ENCODE results near the gene PDE3B.
"Not testable (repeated sequence)": the region's sequence is repeated elsewhere in the genome, so short reads cannot be mapped to it uniquely, and the experiment has no call there.

The PDE3B gene

DNA sequence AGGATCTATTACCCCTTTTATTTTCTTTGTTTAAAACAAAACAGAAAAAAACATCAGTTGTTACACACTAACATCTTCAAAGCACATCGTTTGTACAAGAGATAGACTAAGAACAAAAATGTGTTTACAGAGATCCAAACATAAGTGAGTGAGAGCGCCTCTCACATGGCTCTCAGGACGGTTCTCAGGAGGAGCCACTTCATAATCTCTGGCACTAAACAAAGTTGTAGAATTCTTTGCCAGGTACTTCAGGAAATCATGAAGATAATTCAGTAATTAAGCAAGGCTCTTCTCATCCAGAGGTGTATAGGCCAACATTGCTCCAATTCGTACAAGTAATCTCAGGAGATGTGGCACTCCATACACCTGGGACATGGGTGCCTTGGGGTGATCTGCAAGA lies 29.8 kb downstream of the PDE3B start:
- no peak overlapping the region for H3K27ac ChIP-seq
- DNase-seq (ENCODE audit: low read depth, low spot score): no peak

DNA sequence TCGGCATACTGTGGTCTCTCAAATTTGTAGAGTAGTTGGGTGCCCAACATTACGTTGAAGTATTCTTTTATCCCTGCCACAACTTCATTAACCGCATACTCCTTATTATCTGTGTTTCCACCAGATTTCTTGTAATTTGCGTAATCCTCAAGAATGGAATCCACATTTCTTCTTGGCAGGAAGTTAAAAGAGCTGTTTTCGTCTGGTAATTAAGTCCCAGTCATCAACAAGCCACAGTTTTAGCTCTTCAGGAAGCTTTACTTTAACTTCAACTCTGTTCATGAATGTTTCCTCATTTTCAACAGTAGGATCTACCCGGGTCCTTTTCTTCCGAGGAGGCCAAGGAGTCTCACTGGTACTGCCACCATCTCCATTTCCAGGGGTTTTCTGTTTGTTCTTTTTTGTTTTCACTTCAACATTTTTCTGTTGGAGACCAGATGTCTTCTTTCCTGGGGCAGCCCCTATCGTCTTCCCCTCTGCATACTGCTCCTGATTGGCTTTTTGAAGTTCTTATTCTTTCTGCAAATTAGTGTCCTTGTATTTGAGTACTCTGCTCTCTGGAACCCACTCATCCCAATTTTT lies 30.3 kb downstream of the PDE3B start:
- DNase-seq (ENCODE audit: low read depth, low spot score): no peak
- H3K27ac ChIP-seq: no peak overlapping the region

DNA sequence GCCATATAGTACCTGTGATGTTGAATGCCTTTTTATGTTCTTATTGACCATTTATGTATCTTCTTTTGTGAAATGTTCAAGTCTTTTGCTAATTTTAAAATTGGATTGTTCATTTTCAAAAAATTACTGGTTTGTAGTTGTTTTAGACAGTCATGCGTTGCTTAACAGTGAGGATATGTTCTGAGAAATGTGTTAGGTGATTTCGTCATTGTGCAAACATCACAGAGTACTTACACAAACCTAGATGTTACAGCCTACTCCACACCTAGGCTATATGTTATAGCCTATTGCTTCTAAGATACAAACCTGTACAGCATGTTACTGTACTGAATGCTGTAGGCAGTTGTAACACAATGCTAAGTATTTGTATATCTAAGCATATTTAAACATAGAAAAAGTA lies 32.5 kb downstream of the PDE3B start:
- H3K27ac ChIP-seq: no peak overlapping the region
- DNase-seq (ENCODE audit: low read depth, low spot score): no peak

DNA sequence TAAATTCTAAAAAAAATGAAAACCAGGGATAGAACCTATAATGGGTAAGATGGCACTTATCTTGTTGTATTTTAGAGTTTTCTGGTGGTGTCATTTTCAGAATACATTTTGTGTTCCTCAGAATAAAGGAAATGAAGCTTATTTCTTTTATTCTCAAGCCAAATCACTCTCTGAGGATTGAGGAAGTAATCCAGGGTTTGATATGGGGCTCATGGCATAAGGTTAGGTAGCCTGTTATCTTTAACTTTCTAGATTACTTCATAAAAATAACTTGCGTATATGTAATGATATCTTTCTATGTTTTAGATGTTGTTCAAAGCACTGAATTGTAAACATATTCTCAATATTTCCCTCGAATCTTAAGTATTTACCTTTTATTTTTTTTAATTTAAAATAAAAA lies 33.5 kb downstream of the PDE3B start:
- no peak for DNase-seq (ENCODE audit: low read depth, low spot score)
- H3K27ac ChIP-seq: no peak overlapping the region

DNA sequence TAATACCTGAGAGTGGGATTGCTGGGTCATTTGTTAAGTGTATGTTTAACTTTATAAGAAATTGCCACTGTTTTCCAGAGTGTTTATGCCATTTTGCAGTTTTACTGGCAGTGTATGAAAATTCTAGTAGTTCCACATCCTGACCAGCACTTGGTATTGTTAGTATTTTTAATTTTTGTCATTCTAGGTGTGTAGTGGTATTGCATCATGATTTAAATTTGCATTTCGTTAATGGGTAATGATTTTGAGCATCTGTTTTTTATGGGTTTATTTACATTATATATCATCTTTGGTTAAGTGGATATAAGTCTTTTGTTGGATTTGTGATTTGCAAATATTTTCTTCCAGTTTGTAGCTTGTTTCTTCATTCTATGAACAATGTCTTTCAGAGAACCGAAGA lies 34.7 kb downstream of the PDE3B start:
- DNase-seq (ENCODE audit: low read depth, low spot score): no peak
- no peak overlapping the region for H3K27ac ChIP-seq

DNA sequence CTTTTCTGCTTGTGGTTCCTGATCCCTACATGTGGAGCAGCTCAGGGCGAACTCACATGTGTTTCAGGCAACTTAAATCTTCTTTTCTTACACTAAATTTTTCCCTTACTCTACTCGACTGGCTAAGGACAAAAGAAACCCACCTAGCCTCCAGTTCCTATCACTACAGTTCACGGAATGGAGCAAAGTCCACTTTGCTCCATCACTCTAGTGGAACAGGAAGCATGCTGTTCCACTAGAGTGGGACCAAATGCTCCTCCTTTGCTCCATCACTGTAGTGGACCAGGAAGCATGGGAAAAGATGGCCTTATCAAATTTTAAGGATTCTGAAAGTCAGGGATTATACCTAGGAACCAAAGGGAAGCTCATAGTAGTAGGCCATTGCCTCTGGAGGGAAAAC lies 36.1 kb downstream of the PDE3B start:
- no peak for DNase-seq (ENCODE audit: low read depth, low spot score)
- no peak overlapping the region for H3K27ac ChIP-seq

DNA sequence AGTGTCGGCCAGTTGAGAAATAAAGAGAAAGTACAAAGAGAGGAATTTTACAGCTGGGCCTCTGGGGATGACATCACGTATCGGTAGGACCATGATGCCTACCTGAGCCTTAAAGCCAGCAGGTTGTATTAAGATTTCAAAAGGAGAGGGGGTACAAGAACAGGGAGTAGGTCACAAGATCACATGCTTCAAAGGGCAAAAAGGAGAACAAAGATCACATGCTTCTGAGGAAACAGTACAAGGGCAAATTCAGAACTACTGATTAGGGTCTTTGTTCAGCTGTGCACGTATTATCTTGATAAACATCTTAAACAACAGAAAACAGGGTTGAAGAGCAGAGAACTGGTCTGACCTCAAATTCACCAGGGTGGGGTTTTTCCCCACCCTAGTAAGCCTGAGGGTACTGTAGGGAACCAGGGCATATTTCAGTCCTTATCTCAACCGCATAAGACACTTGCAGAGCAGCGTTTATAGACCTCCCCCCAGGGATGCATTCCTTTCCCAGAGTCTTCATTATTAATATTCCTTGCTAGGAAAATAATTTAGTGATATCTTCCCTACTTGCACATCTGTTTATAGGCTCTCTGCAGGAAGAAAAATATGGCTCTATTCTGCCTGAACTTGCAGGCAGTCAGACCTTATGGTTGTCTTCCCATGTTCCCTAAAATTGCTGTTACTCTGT lies 40.8 kb downstream of the PDE3B start:
- DNase-seq (ENCODE audit: low read depth, low spot score); H3K27ac ChIP-seq: not testable (repeated sequence)

DNA sequence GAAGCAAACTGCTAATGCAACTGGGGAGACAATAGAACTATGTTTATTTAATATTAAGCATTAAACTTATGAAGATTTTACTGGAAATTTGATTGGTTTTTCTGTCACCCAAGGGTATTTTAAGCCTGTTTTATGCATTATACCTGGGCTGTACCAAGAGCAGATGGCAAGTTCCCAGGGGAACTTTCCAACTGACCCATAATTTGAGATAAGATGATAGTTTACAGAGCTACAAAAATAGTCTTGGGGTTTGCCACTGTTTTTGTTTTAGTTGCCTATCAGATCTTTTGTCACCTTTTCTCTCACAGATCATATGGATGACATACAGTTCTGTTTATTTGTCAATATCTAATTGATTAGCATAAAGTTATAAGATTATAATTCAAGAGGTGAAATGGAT lies 43.9 kb downstream of the PDE3B start:
- DNase-seq (ENCODE audit: low read depth, low spot score): no peak
- no peak overlapping the region for H3K27ac ChIP-seq

DNA sequence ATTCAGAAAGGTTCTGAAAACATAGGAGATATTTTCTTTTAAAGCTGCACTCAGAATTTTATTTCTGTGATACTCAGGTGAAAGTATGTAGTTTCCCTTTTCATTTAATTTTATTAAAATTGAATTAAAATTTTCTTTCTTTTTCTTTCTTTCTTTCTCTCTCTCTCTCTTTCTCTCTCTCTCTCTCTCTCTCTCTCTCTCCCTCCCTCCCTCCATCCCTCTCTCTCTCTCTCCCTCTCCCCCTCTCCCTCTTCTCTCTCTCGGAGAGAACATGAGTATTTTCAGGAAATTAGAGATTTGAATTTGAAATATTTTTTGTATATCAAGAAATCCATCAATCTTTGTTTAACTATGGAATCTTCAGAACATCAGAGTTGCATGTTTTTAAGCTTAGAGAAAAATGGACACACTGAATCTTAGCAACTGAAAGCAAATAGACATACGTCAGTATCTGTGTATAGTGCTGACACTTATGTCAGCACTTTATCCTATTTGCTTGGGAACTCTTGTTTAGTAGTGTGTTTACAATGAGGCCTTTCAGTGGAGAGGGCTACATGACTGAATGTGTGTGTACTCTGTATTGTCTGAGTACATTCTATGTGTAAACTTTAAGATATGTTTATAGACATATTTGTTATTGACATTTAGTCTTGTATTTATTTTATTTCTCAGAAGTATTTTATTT lies 44.5 kb downstream of the PDE3B start:
- DNase-seq (ENCODE audit: low read depth, low spot score): no peak
- no peak overlapping the region for H3K27ac ChIP-seq

DNA sequence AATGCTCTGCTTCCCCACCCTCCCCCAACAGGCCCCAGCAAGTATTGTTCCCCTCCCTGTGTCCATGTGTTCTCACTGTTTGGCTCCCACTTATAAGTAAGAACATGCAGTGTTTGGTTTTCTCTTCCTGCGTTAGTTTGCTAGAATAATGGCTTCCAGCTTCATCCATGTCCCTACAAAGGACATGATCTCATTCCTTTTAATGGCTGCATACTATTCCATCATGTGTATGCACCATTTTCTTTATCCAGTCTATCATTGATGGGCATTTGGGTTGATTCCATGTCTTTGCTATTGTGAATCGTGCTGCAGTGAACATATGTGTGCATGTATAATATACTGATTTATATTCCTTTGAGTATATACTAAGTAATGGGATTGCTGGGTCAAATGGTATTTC lies 52.1 kb downstream of the PDE3B start:
- DNase-seq (ENCODE audit: low read depth, low spot score); H3K27ac ChIP-seq: not testable (repeated sequence)

DNA sequence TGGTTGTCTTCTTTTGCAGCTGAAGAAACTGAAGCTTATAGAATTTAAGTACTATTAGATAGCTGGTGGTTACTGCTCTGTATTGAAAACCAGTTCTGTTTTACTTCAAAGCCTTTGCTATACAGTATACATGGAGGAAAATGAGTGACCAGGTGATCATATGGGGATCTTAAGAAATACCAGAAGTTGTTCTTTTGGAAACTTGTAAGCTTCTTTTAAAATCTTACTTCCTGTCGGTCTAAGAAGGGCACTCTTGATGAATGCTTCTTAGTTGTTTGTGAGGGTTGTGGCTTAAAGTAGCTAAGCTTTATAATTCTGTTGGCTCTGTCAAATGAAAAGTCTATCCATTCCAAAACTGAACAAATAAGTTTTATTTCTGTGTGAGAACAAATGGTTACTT lies 55.2 kb downstream of the PDE3B start:
- DNase-seq (ENCODE audit: low read depth, low spot score): no peak
- H3K27ac ChIP-seq: no peak overlapping the region

DNA sequence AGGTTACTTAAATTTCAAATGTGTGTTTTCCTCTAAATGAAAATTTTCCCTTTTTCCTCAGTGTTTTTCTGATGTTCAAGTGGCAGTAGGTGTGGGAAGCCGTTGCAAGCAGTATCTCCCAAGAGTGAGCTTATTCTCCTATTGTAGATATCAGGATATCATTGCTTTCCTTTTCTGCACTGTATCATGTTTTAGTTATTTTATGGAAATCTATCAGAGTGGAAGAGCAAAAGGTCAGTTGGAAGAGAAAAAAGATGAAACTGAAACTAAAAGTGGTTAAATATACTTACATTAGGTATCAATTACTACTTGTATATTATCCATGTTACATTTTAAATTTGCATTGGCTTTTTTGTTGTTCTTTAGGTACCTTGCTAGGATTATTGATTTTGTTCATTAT lies 57.0 kb downstream of the PDE3B start:
- DNase-seq (ENCODE audit: low read depth, low spot score): no peak
- no peak overlapping the region for H3K27ac ChIP-seq

DNA sequence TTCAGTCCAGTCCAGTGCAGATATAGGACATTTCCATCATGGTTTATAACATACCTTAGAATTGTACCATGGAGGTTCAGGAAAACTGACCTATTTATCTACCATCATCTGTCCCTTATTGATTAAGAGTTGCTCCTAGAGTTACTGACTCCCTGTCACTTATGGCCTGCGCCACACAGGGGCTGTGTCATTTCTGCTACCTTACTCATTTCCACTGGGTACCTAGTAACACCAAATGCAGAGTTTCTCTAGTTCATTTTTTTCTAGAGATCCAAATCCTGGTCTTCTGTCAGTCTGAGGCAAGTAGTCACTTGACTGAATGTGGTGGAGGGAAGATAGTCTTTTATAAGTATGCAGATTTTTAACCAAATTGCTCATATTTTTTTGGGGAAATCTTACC lies 59.2 kb downstream of the PDE3B start:
- H3K27ac ChIP-seq: no peak overlapping the region

DNA sequence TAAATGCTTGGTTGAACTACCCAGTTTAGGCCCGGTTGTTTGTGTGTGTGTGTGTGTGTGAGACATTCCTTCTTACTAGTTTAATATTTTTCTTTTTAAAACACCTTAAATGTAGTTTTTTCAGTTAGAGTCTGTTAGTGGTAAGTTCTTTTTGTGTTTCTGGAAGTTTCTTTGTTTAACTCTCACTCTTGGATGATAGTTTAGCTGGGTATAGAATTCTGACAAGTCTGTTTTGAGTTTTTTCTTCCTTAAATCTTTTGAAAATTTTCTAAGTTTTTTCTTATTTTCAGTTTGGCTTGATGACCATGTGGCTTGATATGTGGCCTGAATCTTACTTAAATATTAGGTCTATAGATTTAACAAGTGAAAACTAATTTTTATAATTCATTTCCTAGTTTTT lies 60.1 kb downstream of the PDE3B start:
- DNase-seq (ENCODE audit: low read depth, low spot score): no peak
- no peak overlapping the region for H3K27ac ChIP-seq

More for the DNA sequence above, 59.2 kb downstream of the PDE3B start:
- DNase-seq (ENCODE audit: low read depth, low spot score): no peak

DNA sequence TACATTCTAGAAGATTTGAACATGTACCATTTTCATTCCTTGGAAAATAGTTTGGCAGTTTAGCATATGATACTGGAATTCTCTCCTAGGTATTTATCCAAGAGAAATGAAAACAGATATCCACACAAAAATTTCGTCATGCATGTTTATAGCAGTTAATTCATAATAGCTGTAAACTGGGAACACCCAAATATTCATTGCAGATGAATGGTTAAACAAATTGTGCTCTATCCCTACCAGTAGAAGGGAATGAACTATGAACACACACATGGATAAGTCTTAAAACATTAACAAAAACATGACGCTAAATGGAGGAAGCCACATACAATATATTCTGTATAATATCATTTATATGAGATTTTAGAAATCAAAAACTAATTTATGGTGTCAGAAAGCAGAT lies 61.5 kb downstream of the PDE3B start:
- no peak for DNase-seq (ENCODE audit: low read depth, low spot score)
- no peak overlapping the region for H3K27ac ChIP-seq

DNA sequence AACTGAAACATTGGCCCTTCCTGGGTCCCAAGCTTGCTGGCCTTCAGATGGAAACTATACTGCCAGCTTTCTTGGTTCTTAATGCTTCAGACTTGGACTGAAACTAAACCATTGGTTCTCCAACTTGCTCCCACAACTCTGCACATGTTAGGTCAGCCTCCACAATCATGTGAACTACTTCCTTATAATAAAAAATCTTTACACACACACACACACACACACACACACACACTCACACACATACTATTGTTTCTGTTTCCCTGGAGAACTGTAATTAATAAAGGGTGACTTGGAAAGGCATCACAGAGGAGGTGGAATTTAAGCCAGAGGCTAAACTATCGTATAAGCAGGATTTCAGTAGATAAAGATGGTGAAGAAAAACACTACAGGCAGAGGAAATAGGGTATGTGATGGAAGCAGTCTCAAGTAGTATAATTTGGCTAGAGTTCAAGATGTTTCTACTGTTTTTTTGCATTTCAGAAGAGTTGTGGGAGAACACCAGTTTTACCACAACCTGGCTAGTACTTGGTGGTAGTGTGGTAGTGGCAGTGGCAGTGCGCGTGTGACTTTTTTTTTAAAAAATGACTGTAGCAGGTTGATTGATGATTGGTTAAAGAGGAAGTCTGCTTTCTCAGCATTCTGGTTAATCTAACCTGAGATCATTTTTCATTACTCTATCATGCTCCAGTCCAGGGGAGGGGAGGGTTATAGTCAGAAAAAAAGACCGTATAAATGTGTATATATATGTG lies 70.1 kb downstream of the PDE3B start:
- DNase-seq (ENCODE audit: low read depth, low spot score): no peak
- no peak overlapping the region for H3K27ac ChIP-seq

DNA sequence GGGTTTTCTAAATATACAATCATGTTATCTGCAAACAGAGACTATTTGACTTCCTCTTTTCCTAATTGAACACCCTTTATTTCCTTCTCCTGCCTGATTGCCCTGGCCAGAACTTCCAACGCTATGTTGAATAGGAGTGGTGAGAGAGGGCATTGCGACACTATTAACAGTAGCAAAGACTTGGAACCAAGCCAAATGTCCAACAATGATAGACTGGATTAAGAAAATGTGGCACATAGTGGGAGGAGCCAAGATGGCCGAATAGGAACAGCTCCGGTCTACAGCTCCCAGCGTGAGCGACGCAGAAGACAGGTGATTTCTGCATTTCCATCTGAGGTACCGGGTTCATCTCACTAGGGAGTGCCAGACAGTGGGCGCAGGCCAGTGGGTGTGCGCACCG lies 72.1 kb downstream of the PDE3B start:
- not testable (repeated sequence) for H3K27ac ChIP-seq; DNase-seq (ENCODE audit: low read depth, low spot score)

DNA sequence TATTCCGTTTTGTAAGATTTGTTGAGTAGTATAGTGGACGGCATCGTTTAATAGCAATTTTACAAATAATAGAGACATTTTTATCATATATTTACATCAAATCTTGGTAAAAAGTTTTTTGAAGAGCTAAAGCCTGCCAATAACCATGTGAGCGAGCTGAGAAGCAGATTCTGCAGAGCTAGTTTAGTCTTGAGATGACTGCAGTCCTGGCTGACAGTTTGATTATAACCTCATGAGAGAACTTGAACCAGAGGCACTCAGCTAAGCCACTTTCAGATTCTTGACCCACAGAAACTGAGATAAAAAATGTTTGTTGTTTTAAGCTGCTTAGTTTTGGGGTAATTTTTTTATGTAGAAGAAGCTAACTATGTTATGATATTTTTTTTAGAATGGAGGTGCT lies 78.9 kb downstream of the PDE3B start:
- DNase-seq (ENCODE audit: low read depth, low spot score): no peak
- H3K27ac ChIP-seq: no peak overlapping the region

DNA sequence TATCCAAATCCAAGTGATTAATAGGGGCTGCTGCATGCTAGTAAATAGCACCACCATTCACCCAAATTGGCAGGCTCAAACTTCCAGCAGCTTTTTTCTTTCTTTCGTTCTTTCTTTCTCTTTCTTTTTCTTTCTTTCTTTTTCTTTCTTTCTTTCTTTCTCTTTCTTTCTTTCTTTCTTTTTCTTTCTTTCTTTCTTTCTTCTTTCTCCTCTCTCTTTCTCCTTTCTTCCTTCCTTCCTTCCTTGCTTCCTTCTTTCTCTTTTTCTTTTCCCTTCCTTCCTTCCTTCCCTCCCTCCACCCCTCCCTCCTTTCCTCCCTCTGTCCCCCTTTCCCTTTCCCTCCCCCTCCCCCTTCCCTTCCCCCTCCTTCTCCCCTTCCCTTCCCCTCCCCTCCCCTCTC lies 81.5 kb downstream of the PDE3B start:
- no peak for DNase-seq (ENCODE audit: low read depth, low spot score)
- no peak overlapping the region for H3K27ac ChIP-seq

DNA sequence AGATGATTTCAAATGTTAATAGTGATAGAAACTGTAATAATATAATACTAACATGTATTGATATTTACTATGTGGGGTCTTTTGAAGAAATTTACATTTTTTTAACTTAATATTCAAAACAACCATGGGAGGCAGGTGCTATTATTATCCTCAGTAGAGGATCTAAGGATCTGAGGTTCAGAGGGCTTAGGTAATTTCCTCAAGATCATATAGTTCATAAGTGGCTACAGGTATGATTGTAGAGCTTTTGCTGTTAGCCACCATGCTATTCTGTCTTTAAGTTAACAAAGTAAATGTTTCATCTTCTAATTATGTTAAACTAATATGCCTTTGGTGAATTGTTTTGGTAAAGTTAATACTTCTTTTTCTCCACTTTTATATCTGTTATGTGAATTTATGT lies 83.6 kb downstream of the PDE3B start:
- H3K27ac ChIP-seq: no peak overlapping the region
- no peak for DNase-seq (ENCODE audit: low read depth, low spot score)

DNA sequence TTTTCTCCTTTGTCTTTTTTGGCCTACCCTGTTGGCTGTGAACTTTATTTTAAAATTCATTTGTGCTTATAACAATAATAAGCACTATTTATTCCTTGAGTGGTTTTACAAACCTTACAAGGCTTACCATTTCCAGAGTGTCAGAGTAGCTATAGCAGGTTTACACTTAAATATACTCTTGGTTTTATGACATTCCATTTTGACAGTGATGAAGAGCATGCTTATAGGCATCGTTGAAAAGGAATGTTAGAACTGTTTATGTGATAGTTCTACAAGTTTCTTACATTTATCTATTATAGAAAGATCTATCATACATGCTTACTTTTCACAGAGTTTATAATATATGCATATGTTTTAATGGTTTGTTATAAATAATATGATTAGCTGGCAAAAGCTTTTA lies 84.1 kb downstream of the PDE3B start:
- no peak for DNase-seq (ENCODE audit: low read depth, low spot score)
- H3K27ac ChIP-seq: no peak overlapping the region

Measured in epithelial cell of prostate (primary cell).